ENCODE results near the gene TENM4. TPM values are rescaled to one million over a fixed set of nuclear protein-coding genes. Genes with fewer than 3 reads are reported as not detected.

The TENM4 gene
- polyA plus RNA-seq, 1 of the 3 experiments (the other 2 are of a cell fraction) = 16.7 TPM

GRCh38 chr11:78684377-78684776 is 756.5 kb downstream of the TENM4 start:
- POLR2A ChIA-PET = no interaction called here
- no peaks in the 10 kb centered on the region for H4K20me1 ChIP-seq (ENCODE audit: insufficient read depth)

DNA sequence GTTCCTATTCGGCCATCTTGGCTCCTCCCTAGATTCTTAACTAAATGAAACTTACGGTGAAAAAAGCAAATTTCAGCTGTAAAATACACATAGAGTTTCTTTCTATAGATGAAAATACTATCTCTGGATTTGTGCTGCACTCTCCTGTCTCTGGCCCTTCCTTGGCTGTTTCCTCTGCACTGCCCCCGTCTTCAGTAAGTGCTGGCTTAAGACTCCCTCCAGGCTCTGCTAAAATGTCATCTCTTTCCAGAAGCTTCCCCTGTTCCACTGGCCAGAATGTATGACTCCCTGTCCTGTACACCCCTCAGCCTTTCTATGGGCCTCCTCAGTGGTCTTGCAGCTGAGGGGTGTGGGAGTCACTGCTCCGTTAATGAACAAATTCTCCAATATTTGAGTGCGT is 757.1 kb downstream of the TENM4 start:
- 82% methylated on average over 5 of the region's 5 CpGs for WGBS (ENCODE audit: low lambda C conversion rate)
- peaks cover 0 to 15% of the 10 kb centered on the region in 2 experiments for H3K36me3 ChIP-seq (replicated peaks in 1 of 2; ENCODE audit: control insufficient read depth in 1 of 2, insufficient read depth in 2 of 2, low read length in 1 of 2)

More at GRCh38 chr11:78684377-78684776, 756.5 kb downstream of the TENM4 start:
- H2AFZ ChIP-seq (ENCODE audit: low read depth) = no peak overlapping the region
- no peaks in the 10 kb centered on the region for H3K79me2 ChIP-seq (ENCODE audit: insufficient read depth)
- CTCF ChIA-PET = no interaction called here
- no peak overlapping the region for H3K9ac ChIP-seq
- no peak overlapping the region for H3K27ac ChIP-seq (ENCODE audit: low read depth in 2 of 2, low read length in 1 of 2)
- WGBS (ENCODE audit: low lambda C conversion rate) = 91% methylated on average over 1 of the region's 2 CpGs
- no peaks in the 10 kb centered on the region for H3K9me3 ChIP-seq
- TF ChIP-seq REST (IDR thresholded peaks at IDR 0.05; ENCODE audit: low read depth, low read length) (peak; percentile 89), EP300 (IDR thresholded peaks at IDR 0.05; ENCODE audit: borderline replicate concordance in 1 of 2, low read depth in 1 of 2, low read length in 1 of 2) (no peak)
- no peak overlapping the region for H3K4me2 ChIP-seq
- H3K27me3 ChIP-seq (ENCODE audit: insufficient read depth) = no peaks in the 10 kb centered on the region
- no peak overlapping the region for H3K4me3 ChIP-seq (ENCODE audit: low read depth in 2 of 2, low read length in 1 of 2)
- no peaks in the 10 kb centered on the region for H3K4me1 ChIP-seq (ENCODE audit: control insufficient read depth in 1 of 2, insufficient read depth in 2 of 2, low read depth in 1 of 2, low read length in 1 of 2)
- H3K9me2 ChIP-seq = no peaks in the 10 kb centered on the region
- H3F3A ChIP-seq (replicated peaks; ENCODE audit: insufficient read depth) = no peaks in the 10 kb centered on the region
- peaks cover 0 to 15% of the 10 kb centered on the region in 2 experiments for H3K36me3 ChIP-seq (replicated peaks in 1 of 2; ENCODE audit: control insufficient read depth in 1 of 2, insufficient read depth in 2 of 2, low read length in 1 of 2)
- no peak for DNase-seq

GRCh38 chr11:78676026-78676557 is 764.7 kb downstream of the TENM4 start:
- Histone ChIP-seq H3K9me2 (no peaks in the 10 kb centered on the region), H4K20me1 (ENCODE audit: insufficient read depth) (no peaks in the 10 kb centered on the region), H2AFZ (ENCODE audit: low read depth) (no peak overlapping the region), H3K9me3 (no peaks in the 10 kb centered on the region), H3K27me3 (ENCODE audit: insufficient read depth) (no peaks in the 10 kb centered on the region), H3K4me3 (ENCODE audit: low read depth in 2 of 2, low read length in 1 of 2) (no peak overlapping the region), H3K27ac (ENCODE audit: low read depth in 2 of 2, low read length in 1 of 2) (no peak overlapping the region; a peak in 1 of 4 replicates), H3F3A (replicated peaks; ENCODE audit: insufficient read depth) (no peaks in the 10 kb centered on the region), H3K4me1 (ENCODE audit: control insufficient read depth in 1 of 2, insufficient read depth in 2 of 2, low read depth in 1 of 2, low read length in 1 of 2) (no peaks in the 10 kb centered on the region), H3K9ac (no peak overlapping the region), H3K36me3 (replicated peaks in 1 of 2; ENCODE audit: control insufficient read depth in 1 of 2, insufficient read depth in 2 of 2, low read length in 1 of 2) (peaks cover 0 to 12% of the 10 kb centered on the region in 2 experiments), H3K79me2 (ENCODE audit: insufficient read depth) (no peaks in the 10 kb centered on the region), H3K4me2 (no peak overlapping the region)
- ChIA-PET POLR2A (no interaction called here), CTCF (interaction anchor here (1.6 kb wide), 1 partner anchor 30 kb away, joined by 10 read pairs; no protein-coding TSS in a partner anchor)
- WGBS (ENCODE audit: low lambda C conversion rate) = 92% methylated on average over 24 of the region's 24 CpGs
- DNase-seq = no peak
- no peak for TF ChIP-seq NFIC (IDR thresholded peaks at IDR 0.05; ENCODE audit: borderline replicate concordance)
- TF ChIP-seq ZBTB33 (IDR thresholded peaks at IDR 0.05; ENCODE audit: borderline replicate concordance, low read depth) = no peak
- TF ChIP-seq EP300 (IDR thresholded peaks at IDR 0.05; ENCODE audit: borderline replicate concordance in 1 of 2, low read depth in 1 of 2, low read length in 1 of 2) = no peak
- no peak for TF ChIP-seq NRF1 (IDR thresholded peaks at IDR 0.05; ENCODE audit: low read depth, low read length)
- no peak for TF ChIP-seq PBX3 (IDR thresholded peaks at IDR 0.05)
- TF ChIP-seq MEF2A (IDR thresholded peaks at IDR 0.05; ENCODE audit: borderline replicate concordance, low read depth) = no peak
- no peak for TF ChIP-seq RCOR1 (IDR thresholded peaks at IDR 0.05; ENCODE audit: low read length)
- TF ChIP-seq RAD21 (IDR thresholded peaks at IDR 0.05; ENCODE audit: low read length) = no peak
- TF ChIP-seq TCF12 (IDR thresholded peaks at IDR 0.05) = no peak
- TF ChIP-seq TAF1 (IDR thresholded peaks at IDR 0.05; ENCODE audit: borderline replicate concordance, low read depth, low read length) = no peak
- TF ChIP-seq EZH2phosphoT487 (IDR thresholded peaks at IDR 0.05; ENCODE audit: borderline replicate concordance, low read depth) = no peak
- TF ChIP-seq GABPA (IDR thresholded peaks at IDR 0.05; ENCODE audit: low read depth) = no peak

More for the DNA sequence above, 757.1 kb downstream of the TENM4 start:
- DNase-seq = no peak
- POLR2A ChIA-PET = no interaction called here
- no peaks in the 10 kb centered on the region for H4K20me1 ChIP-seq (ENCODE audit: insufficient read depth)
- H3K79me2 ChIP-seq (ENCODE audit: insufficient read depth) = no peaks in the 10 kb centered on the region
- H3K9me3 ChIP-seq = no peaks in the 10 kb centered on the region
- H3K4me2 ChIP-seq = no peak overlapping the region
- CTCF ChIA-PET = no interaction called here
- H3K27me3 ChIP-seq (ENCODE audit: insufficient read depth) = no peaks in the 10 kb centered on the region
- no peak for TF ChIP-seq NRF1 (IDR thresholded peaks at IDR 0.05; ENCODE audit: low read depth, low read length)
- no peak for TF ChIP-seq POLR2AphosphoS5 (IDR thresholded peaks at IDR 0.05; ENCODE audit: low read depth, low read length)
- TF ChIP-seq MXI1 (IDR thresholded peaks at IDR 0.05; ENCODE audit: low read depth, low read length) = no peak
- TF ChIP-seq NFIC (IDR thresholded peaks at IDR 0.05; ENCODE audit: borderline replicate concordance) = no peak
- no peak for TF ChIP-seq FOXM1 (IDR thresholded peaks at IDR 0.05; ENCODE audit: low read depth)
- TF ChIP-seq TAF1 (IDR thresholded peaks at IDR 0.05; ENCODE audit: borderline replicate concordance, low read depth, low read length) = no peak
- no peak for TF ChIP-seq CHD2 (IDR thresholded peaks at IDR 0.05; ENCODE audit: low read length, partially characterized antibody)
- no peak overlapping the region for H2AFZ ChIP-seq (ENCODE audit: low read depth)
- no peak overlapping the region for H3K27ac ChIP-seq (ENCODE audit: low read depth in 2 of 2, low read length in 1 of 2)
- H3F3A ChIP-seq (replicated peaks; ENCODE audit: insufficient read depth) = no peaks in the 10 kb centered on the region
- H3K4me1 ChIP-seq (ENCODE audit: control insufficient read depth in 1 of 2, insufficient read depth in 2 of 2, low read depth in 1 of 2, low read length in 1 of 2) = no peaks in the 10 kb centered on the region
- H3K4me3 ChIP-seq (ENCODE audit: low read depth in 2 of 2, low read length in 1 of 2) = no peak overlapping the region
- H3K9me2 ChIP-seq = no peaks in the 10 kb centered on the region
- H3K9ac ChIP-seq = no peak overlapping the region

Measured in SK-N-SH (cell line).